H9 (cell line): Measurements from ENCODE around the gene RAB11FIP4. TPM values are rescaled to one million over a fixed set of nuclear protein-coding genes. Genes with fewer than 3 reads are reported as not detected.

Source experiments
- DNase-seq: peaks from one replicate; pipeline ENCODE4 v3.0.0-alpha.2; 2017
- H2AFZ ChIP-seq: one replicate; pipeline ENCODE4 v1.6.1; 2013; ENCODE audit warnings: mild to moderate bottlenecking, low read length, control low read depth, moderate library complexity
- H2AK5ac ChIP-seq: 2 replicates; pipeline ENCODE4 v1.6.1; 2013; ENCODE audit warnings: low read length, control low read depth, mixed read lengths; ENCODE audit not compliant: insufficient read length
- H2BK120ac ChIP-seq: one replicate; pipeline ENCODE4 v1.6.1; 2013; ENCODE audit warnings: low read depth, mild to moderate bottlenecking, low read length, control low read depth, inconsistent platforms; ENCODE audit not compliant: poor library complexity, severe bottlenecking
- H2BK12ac ChIP-seq: 2 replicates; pipeline ENCODE4 v1.6.1; 2013; ENCODE audit warnings: low read length, control low read depth, mixed read lengths, low read depth; ENCODE audit not compliant: insufficient read length
- H2BK15ac ChIP-seq: 2 replicates; pipeline ENCODE4 v1.6.1; 2013; ENCODE audit warnings: low read depth, low read length, control low read depth
- H2BK20ac ChIP-seq: one replicate; pipeline ENCODE4 v1.6.1; 2013; ENCODE audit warnings: low read depth, mild to moderate bottlenecking, low read length, control low read depth, inconsistent platforms; ENCODE audit not compliant: poor library complexity, severe bottlenecking
- H2BK5ac ChIP-seq: 2 replicates; pipeline ENCODE4 v1.6.1; 2013; ENCODE audit warnings: low read length, control low read depth, mixed read lengths; ENCODE audit not compliant: insufficient read length
- H3K14ac ChIP-seq: 2 replicates; pipeline ENCODE4 v1.6.1; 2013; ENCODE audit warnings: low read length, control low read depth; ENCODE audit not compliant: insufficient read depth
- H3K18ac ChIP-seq: 2 replicates; pipeline ENCODE4 v1.6.1; 2013; ENCODE audit warnings: low read depth, mild to moderate bottlenecking, mixed read lengths, low read length, control low read depth; ENCODE audit not compliant: insufficient read length
- H3K23ac ChIP-seq: 2 replicates; pipeline ENCODE4 v1.6.1; 2013; ENCODE audit warnings: low read length, control low read depth, mixed read lengths, low read depth; ENCODE audit not compliant: insufficient read length
- H3K23me2 ChIP-seq: 2 replicates; pipeline ENCODE4 v1.6.1; 2013; ENCODE audit warnings: low read depth, mild to moderate bottlenecking, mixed read lengths, low read length, control low read depth; ENCODE audit not compliant: insufficient read length, poor library complexity, severe bottlenecking
- H3K27ac ChIP-seq: 2 replicates; pipeline ENCODE4 v1.5.1; 2013; ENCODE audit warnings: low read length, control low read depth, mixed read lengths, low read depth; ENCODE audit not compliant: insufficient read length
- H3K27me3 ChIP-seq: 2 replicates; pipeline ENCODE4 v1.6.1; 2013; ENCODE audit warnings: low read length, control low read depth, inconsistent platforms; ENCODE audit not compliant: insufficient read depth
- H3K4ac ChIP-seq: 2 replicates; pipeline ENCODE4 v1.6.1; 2013; ENCODE audit warnings: low read depth, mild to moderate bottlenecking, control low read depth, inconsistent platforms, low read length, moderate library complexity
- H3K4me1 ChIP-seq: 2 replicates; pipeline ENCODE4 v1.6.1; 2013; ENCODE audit warnings: low read length, control low read depth, inconsistent platforms; ENCODE audit not compliant: insufficient read depth
- H3K4me2 ChIP-seq: 2 replicates; pipeline ENCODE4 v1.6.1; 2013; ENCODE audit warnings: low read length, control low read depth, mixed read lengths; ENCODE audit not compliant: insufficient read length, insufficient read depth
- H3K56ac ChIP-seq: 2 replicates; pipeline ENCODE4 v1.6.1; 2013; ENCODE audit warnings: low read depth, mild to moderate bottlenecking, mixed read lengths, low read length, control low read depth; ENCODE audit not compliant: insufficient read length
- H3K79me1 ChIP-seq: 2 replicates; pipeline ENCODE4 v1.6.1; 2013; ENCODE audit warnings: low read depth, mild to moderate bottlenecking, moderate library complexity, low read length, control low read depth, inconsistent platforms; ENCODE audit not compliant: insufficient read depth, poor library complexity, severe bottlenecking
- H3K79me2 ChIP-seq: 2 replicates; pipeline ENCODE4 v1.6.1; 2013; ENCODE audit warnings: low read length, control low read depth, inconsistent platforms; ENCODE audit not compliant: insufficient read depth
- H3K9ac ChIP-seq: 2 replicates; pipeline ENCODE4 v1.6.1; 2013; ENCODE audit warnings: low read length, control low read depth, mixed read lengths; ENCODE audit not compliant: insufficient read length; ENCODE audit errors: extremely low read depth
- H3K9me3 ChIP-seq: one replicate; pipeline ENCODE4 v1.6.1; 2013; ENCODE audit warnings: low read depth, low read length, inconsistent platforms; ENCODE audit not compliant: control insufficient read depth
- H3T11ph ChIP-seq: one replicate; pipeline ENCODE4 v1.6.1; 2013; ENCODE audit warnings: mild to moderate bottlenecking, low read length, control low read depth, inconsistent platforms
- H4K20me1 ChIP-seq: one replicate; pipeline ENCODE4 v1.6.1; 2013; ENCODE audit not compliant: control insufficient read depth, insufficient read length, insufficient read depth
- H4K5ac ChIP-seq: 2 replicates; pipeline ENCODE4 v1.6.1; 2013; ENCODE audit warnings: low read depth, mild to moderate bottlenecking, mixed read lengths, low read length, control low read depth; ENCODE audit not compliant: insufficient read length
- H4K8ac ChIP-seq: replicated peaks from 2 replicates; pipeline ENCODE4 v1.6.1; 2013; ENCODE audit warnings: low read length, control low read depth, mixed read lengths, low read depth; ENCODE audit not compliant: insufficient read length
- H4K91ac ChIP-seq: 2 replicates; pipeline ENCODE4 v1.6.1; 2013; ENCODE audit warnings: low read depth, mild to moderate bottlenecking, moderate library complexity, mixed read lengths, low read length, control low read depth; ENCODE audit not compliant: insufficient read length
- H3K27ac Mint-ChIP-seq, 3 experiments: 2 replicates in 2 of 3; 3 replicates in 1 of 3; pipeline ENCODE4 v1.8.0; 2020 to 2021; ENCODE audit warnings: mixed read lengths in 3 of 3, mild to moderate bottlenecking in 1 of 3, moderate library complexity in 1 of 3
- H3K27me3 Mint-ChIP-seq: 2 replicates; pipeline ENCODE4 v1.8.0; 2021; ENCODE audit warnings: low read depth, mild to moderate bottlenecking, moderate library complexity, mixed read lengths
- H3K36me3 Mint-ChIP-seq, 3 experiments: 2 replicates in 2 of 3; 3 replicates in 1 of 3; pipeline ENCODE4 v1.8.0; 2020 to 2021; ENCODE audit warnings: low read depth in 3 of 3, mixed read lengths in 3 of 3; ENCODE audit not compliant: insufficient read depth in 1 of 3
- H3K4me1 Mint-ChIP-seq, 2 experiments: 2 replicates each; pipeline ENCODE4 v1.8.0; 2020; ENCODE audit warnings: mixed read lengths in 2 of 2
- H3K4me3 Mint-ChIP-seq, 2 experiments: 2 replicates in 1 of 2; 3 replicates in 1 of 2; pipeline ENCODE4 v1.8.0; 2020 to 2021; ENCODE audit warnings: mild to moderate bottlenecking in 2 of 2, mixed read lengths in 2 of 2, moderate library complexity in 1 of 2
- H3K9me3 Mint-ChIP-seq, 2 experiments: 2 replicates in 1 of 2; 3 replicates in 1 of 2; pipeline ENCODE4 v1.8.0; 2020; ENCODE audit warnings: mild to moderate bottlenecking in 2 of 2, mixed read lengths in 2 of 2, moderate library complexity in 1 of 2
- CTCF ChIP-seq: fragments of 200-600 bp; sonication (generic); conservative IDR thresholded peaks from 3 replicates; pipeline ENCODE4 v1.8.0; 2021; ENCODE audit warnings: antibody characterized with exemption, mild to moderate bottlenecking
- WGBS: extraction: QIAGEN DNeasy Blood & Tissue Kit; methylation state at CpG from one replicate; pipeline ENCODE4 v1.1.7; 2013; ENCODE audit warnings: missing lambda C conversion rate, low lambda C conversion rate, mixed read lengths; ENCODE audit not compliant: insufficient read length; ENCODE audit errors: extremely low coverage; 5-methylcytosine and 5-hydroxymethylcytosine counted together
- total RNA-seq: library from RNA; stranded (reverse); gene quantifications from 2 replicates; pipeline ENCODE4 v1.2.1, GENCODE V29; 2021

RAB11FIP4 gene
- total RNA-seq, 1 experiment from 2014 or later = 25.7 TPM

GRCh38 chr17:31512796-31513195 is 121.3 kb downstream of the RAB11FIP4 start:
- Histone ChIP-seq H2BK120ac (no peak overlapping the region), H4K20me1 (peaks cover 4% of the 10 kb centered on the region), H3K4me2 (no peak overlapping the region), H2AK5ac (no peak overlapping the region), H3K9me3 (no peaks in the 10 kb centered on the region), H3K27me3 (no peaks in the 10 kb centered on the region), H3K4ac (no peak overlapping the region), H2AFZ (no peak overlapping the region), H3K9ac (no peak overlapping the region), H3K14ac (peak overlapping the region; percentile 39; the same call in 1 of the 2 replicates), H2BK5ac (no peak overlapping the region), H4K91ac (no peak overlapping the region), H3K79me1 (peaks cover 5% of the 10 kb centered on the region), H4K8ac (no peak overlapping the region), H3K23ac (no peak overlapping the region), H3T11ph (no peak overlapping the region), H2BK15ac (no peak overlapping the region), H3K79me2 (no peaks in the 10 kb centered on the region), H4K5ac (no peak overlapping the region), H3K27ac (no peak overlapping the region), H3K23me2 (no peaks in the 10 kb centered on the region), H2BK12ac (no peak overlapping the region), H2BK20ac (no peak overlapping the region), H3K18ac (no peak overlapping the region), H3K4me1 (no peaks in the 10 kb centered on the region), H3K56ac (no peak overlapping the region)
- no peak for DNase-seq
- Mint-ChIP-seq H3K36me3 (peaks cover 0 to 2% (median 2%) of the 10 kb centered on the region in 3 experiments; a peak in 5 of 7 replicates), H3K4me1 (peaks cover 15 to 22% of the 10 kb centered on the region in 2 experiments), H3K27me3 (no peaks in the 10 kb centered on the region), H3K27ac (no peak overlapping the region), H3K4me3 (no peak overlapping the region), H3K9me3 (no peaks in the 10 kb centered on the region; a peak in 1 of 5 replicates)
- WGBS = no CpG with 5 or more reads among the region's 12 CpGs
- TF ChIP-seq CTCF = no peak
